Measurements from ENCODE around the gene CMIP. TPM values are rescaled to one million over a fixed set of nuclear protein-coding genes. Genes with fewer than 3 reads are reported as not detected.

The CMIP gene
- total RNA-seq, 1 experiment from 2014 or later: 25.7 TPM

DNA sequence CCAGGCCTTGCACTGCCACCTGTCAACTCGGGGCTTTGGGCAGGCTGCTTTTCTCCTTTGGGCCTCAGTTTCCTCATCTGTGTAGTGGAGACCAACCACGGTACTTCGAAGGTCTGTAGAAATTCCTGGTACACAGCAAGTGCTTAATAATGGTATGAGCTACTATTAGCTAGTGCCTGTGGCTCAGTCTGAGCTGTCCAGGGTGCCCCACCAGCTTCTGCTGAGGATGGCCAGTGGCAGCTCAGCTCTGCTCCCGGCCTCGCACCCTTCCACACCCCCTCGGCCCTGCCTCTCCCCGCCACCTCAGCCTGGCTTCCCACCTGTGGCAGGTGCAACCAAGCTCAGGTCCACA, 308.2 kb downstream of the CMIP start:
- no peaks in the 10 kb centered on the region for H4K20me1 ChIP-seq (ENCODE audit: low read length)
- no peak for TF ChIP-seq CTCF (conservative IDR thresholded peaks at IDR 0.05; ENCODE audit: low read depth, low read length)
- no peak for TF ChIP-seq EZH2phosphoT487 (IDR thresholded peaks at IDR 0.05; ENCODE audit: borderline replicate concordance, low read length)
- TF ChIP-seq EZH2 (IDR thresholded peaks at IDR 0.05; ENCODE audit: low read length, unreplicated experiment): no peak
- no peak overlapping the region for H3K4me3 ChIP-seq (ENCODE audit: low read length)
- H3K4me2 ChIP-seq (ENCODE audit: low read length): no peak overlapping the region
- no peak overlapping the region for H3K9ac ChIP-seq (ENCODE audit: low read length)
- intact Hi-C loops (cut with micrococcal nuclease): no loop called here
- DNase-seq (no peak), ATAC-seq (no peak)
- H3K79me2 ChIP-seq (ENCODE audit: low read length): no peaks in the 10 kb centered on the region
- no peaks in the 10 kb centered on the region for H3F3A ChIP-seq (ENCODE audit: low read length, unreplicated experiment)
- no peaks in the 10 kb centered on the region for H3K9me2 ChIP-seq (replicated peaks; ENCODE audit: low read length)
- BruUV-seq (replicated peaks): no TSS peak
- H2AFZ ChIP-seq (ENCODE audit: low read length): no peak overlapping the region
- no peaks in the 10 kb centered on the region for H3K9me3 ChIP-seq (ENCODE audit: low read length)
- no peak overlapping the region for H3K27ac ChIP-seq (ENCODE audit: low read length)
- H3K27me3 ChIP-seq (ENCODE audit: low read length): no peaks in the 10 kb centered on the region
- CTCF ChIA-PET: no interaction called here
- no peaks in the 10 kb centered on the region for H3K36me3 ChIP-seq (ENCODE audit: low read depth, low read length)
- 0 out of 2 replicates have a peak, but pooled peaks cover 1% of the 10 kb centered on the region for H3K4me1 ChIP-seq (ENCODE audit: insufficient read depth, low read length)
- POLR2A ChIA-PET (ENCODE audit: unreplicated experiment): no interaction called here

DNA sequence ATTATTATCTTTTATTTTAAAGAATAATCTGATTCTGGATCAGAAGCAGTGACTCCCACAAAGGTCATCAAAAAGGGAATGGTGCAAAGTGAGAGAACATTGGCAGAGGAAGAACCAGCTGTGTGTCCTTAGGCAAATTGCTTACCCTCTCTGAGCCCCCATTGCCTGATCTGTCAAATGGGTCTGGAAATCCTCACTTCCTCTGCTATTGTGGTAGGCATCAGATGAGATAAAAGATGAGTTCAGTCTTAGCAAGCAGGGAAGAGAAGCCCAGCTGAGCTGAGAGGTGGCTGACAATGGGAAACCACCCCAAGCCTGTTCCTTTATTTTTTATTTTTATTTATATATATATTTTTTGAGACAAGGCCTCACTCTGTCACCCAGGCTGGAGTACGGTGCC, 310.2 kb downstream of the CMIP start:
- TF ChIP-seq CTCF (conservative IDR thresholded peaks at IDR 0.05; ENCODE audit: low read depth, low read length): no peak
- no peak for TF ChIP-seq EZH2 (IDR thresholded peaks at IDR 0.05; ENCODE audit: low read length, unreplicated experiment)
- no peak for TF ChIP-seq EZH2phosphoT487 (IDR thresholded peaks at IDR 0.05; ENCODE audit: borderline replicate concordance, low read length)
- Histone ChIP-seq H3K9me2 (replicated peaks; ENCODE audit: low read length) (no peaks in the 10 kb centered on the region), H2AFZ (ENCODE audit: low read length) (no peak overlapping the region), H3K36me3 (ENCODE audit: low read depth, low read length) (no peaks in the 10 kb centered on the region), H3K79me2 (ENCODE audit: low read length) (no peaks in the 10 kb centered on the region), H3K4me1 (ENCODE audit: insufficient read depth, low read length) (0 out of 2 replicates have a peak, but pooled peaks cover 4% of the 10 kb centered on the region), H3K27ac (ENCODE audit: low read length) (no peak overlapping the region), H3K9me3 (ENCODE audit: low read length) (no peaks in the 10 kb centered on the region), H3K4me2 (ENCODE audit: low read length) (no peak overlapping the region), H3K4me3 (ENCODE audit: low read length) (no peak overlapping the region), H3K9ac (ENCODE audit: low read length) (no peak overlapping the region), H3F3A (ENCODE audit: low read length, unreplicated experiment) (no peaks in the 10 kb centered on the region), H3K27me3 (ENCODE audit: low read length) (no peaks in the 10 kb centered on the region), H4K20me1 (ENCODE audit: low read length) (no peaks in the 10 kb centered on the region)
- POLR2A ChIA-PET (ENCODE audit: unreplicated experiment): no interaction called here
- ATAC-seq (no peak), DNase-seq (no peak)
- intact Hi-C loops (cut with micrococcal nuclease): no loop called here
- CTCF ChIA-PET: no interaction called here
- BruUV-seq (replicated peaks): no TSS peak

- DNase-seq: no peak
- TF ChIP-seq EZH2 (IDR thresholded peaks at IDR 0.05; ENCODE audit: low read length, unreplicated experiment) (no peak), EZH2phosphoT487 (IDR thresholded peaks at IDR 0.05; ENCODE audit: borderline replicate concordance, low read length) (no peak), CTCF (conservative IDR thresholded peaks at IDR 0.05; ENCODE audit: low read depth, low read length) (no peak)
- no TSS peak for BruUV-seq (replicated peaks)
- Histone ChIP-seq H3K27me3 (ENCODE audit: low read length) (no peaks in the 10 kb centered on the region), H3K9ac (ENCODE audit: low read length) (no peak overlapping the region), H3K9me2 (replicated peaks; ENCODE audit: low read length) (no peaks in the 10 kb centered on the region), H3K9me3 (ENCODE audit: low read length) (no peaks in the 10 kb centered on the region), H3K27ac (ENCODE audit: low read length) (no peak overlapping the region), H2AFZ (ENCODE audit: low read length) (no peak overlapping the region), H3K4me2 (ENCODE audit: low read length) (no peak overlapping the region), H3K4me3 (ENCODE audit: low read length) (no peak overlapping the region), H3K36me3 (ENCODE audit: low read depth, low read length) (no peaks in the 10 kb centered on the region), H3F3A (ENCODE audit: low read length, unreplicated experiment) (no peaks in the 10 kb centered on the region), H3K4me1 (ENCODE audit: insufficient read depth, low read length) (peaks cover 4% of the 10 kb centered on the region; the same call in 1 of the 2 replicates), H4K20me1 (ENCODE audit: low read length) (no peaks in the 10 kb centered on the region), H3K79me2 (ENCODE audit: low read length) (no peaks in the 10 kb centered on the region)
- intact Hi-C loops (cut with micrococcal nuclease): no loop called here
- POLR2A ChIA-PET (ENCODE audit: unreplicated experiment): no interaction called here
- ATAC-seq: no peak
- CTCF ChIA-PET: no interaction called here
These were observed 311.5 kb downstream of the CMIP start for GRCh38 chr16:81755915-81756614.
